Uterus (tissue), 4 donors: ENCODE measurements around the gene SAC3D1. TPM values are rescaled to one million over a fixed set of nuclear protein-coding genes. Genes with fewer than 3 reads are reported as not detected.
A peak's percentile ranks its signal among the peaks of the same experiment; 100 is the strongest.

ENCODE experiments used
- DNase-seq, 2 donors: peaks; one replicate each; pipeline ENCODE4 v3.0.0-alpha.2; 2019 to 2020
- H3K27ac ChIP-seq, 2 donors: fragments of 200-600 bp; sonication (generic); 1 replicate in 1 of 2; 2 replicates in 1 of 2; pipeline ENCODE4 v1.5.1; 2016 to 2018
- H3K27me3 ChIP-seq, 2 donors: fragments of 200-600 bp; sonication (generic); one replicate each; pipeline ENCODE4 v1.5.1; 2018 to 2019; ENCODE audit warnings: control low read depth in 1 of 2
- H3K36me3 ChIP-seq, 2 donors: fragments of 200-600 bp; sonication (generic); one replicate each; pipeline ENCODE4 v1.5.1; 2019; ENCODE audit warnings: control low read depth in 1 of 2
- H3K4me1 ChIP-seq, 2 donors: fragments of 200-600 bp; sonication (generic); one replicate each; pipeline ENCODE4 v1.5.1; 2018 to 2019; ENCODE audit warnings: control low read depth in 1 of 2
- H3K4me3 ChIP-seq, 2 donors: fragments of 200-600 bp; sonication (generic); 1 replicate in 1 of 2; 2 replicates in 1 of 2; pipeline ENCODE4 v1.5.1; 2018 to 2019; ENCODE audit warnings: mild to moderate bottlenecking in 1 of 2
- H3K9me3 ChIP-seq, 2 donors: fragments of 200-600 bp; sonication (generic); one replicate each; pipeline ENCODE4 v1.5.1; 2019; ENCODE audit warnings: control low read depth in 1 of 2
- CTCF ChIP-seq, 4 experiments: fragments of 200-600 bp in 2 of 4; fragments of 450-650 bp in 2 of 4; sonication (generic) in 2 of 4; IDR thresholded peaks; one replicate each; pipeline ENCODE4 v1.5.1; 2016 to 2019; ENCODE audit warnings: antibody characterized with exemption in 4 of 4, mild to moderate bottlenecking in 2 of 4, moderate library complexity in 1 of 4
- POLR2A ChIP-seq, 2 donors: fragments of 450-650 bp; IDR thresholded peaks; one replicate each; pipeline ENCODE4 v1.6.1; 2016; ENCODE audit warnings: antibody characterized with exemption in 2 of 2, mild to moderate bottlenecking in 1 of 2, moderate library complexity in 1 of 2
- intact Hi-C: fragments of 100-400 bp; cut with DNase I; formaldehyde crosslinking; loops from one replicate; pipeline ENCODE4 v1.15.1; 2023; ENCODE audit warnings: low total_unique reads
- total RNA-seq, 4 donors: library from RNA; depleted of rRNA in 3 of 4; stranded (reverse); fragments of >200 nt in 3 of 4; gene quantifications; one replicate each; pipeline versions ENCODE4 v1.1.0 to v1.2.4, GENCODE V29; 2014 to 2023
- donor health status: DM: yes; HTN: yes; CAD: no.

SAC3D1 gene
- total RNA-seq, 4 donors from 2014 or later, result 1.5 to 22.3 (median 7.9) TPM

- intact Hi-C loops, result no loop called here
- Histone ChIP-seq H3K9me3 (no peaks in the 10 kb centered on the region), H3K4me3 (no peak overlapping the region), H3K4me1 (no peaks in the 10 kb centered on the region), H3K36me3 (no peaks in the 10 kb centered on the region), H3K27ac (no peak overlapping the region), H3K27me3 (no peaks in the 10 kb centered on the region)
- no peak for TF ChIP-seq POLR2A (IDR thresholded peaks at IDR 0.05)
- TF ChIP-seq CTCF (IDR thresholded peaks at IDR 0.05), result no peak
- DNase-seq, result no peak
Observed at GRCh38 chr11:65045728-65046127, 4.7 kb downstream of the SAC3D1 start.

GRCh38 chr11:65047581-65048422 is 6.8 kb downstream of the SAC3D1 start:
- peak; percentile 42 to 45 for DNase-seq
- TF ChIP-seq CTCF (IDR thresholded peaks at IDR 0.05) (no peak), POLR2A (IDR thresholded peaks at IDR 0.05) (no peak)
- no peaks in the 10 kb centered on the region for H3K36me3 ChIP-seq
- H3K27me3 ChIP-seq, result no peaks in the 10 kb centered on the region
- intact Hi-C loops, result no loop called here
- H3K27ac ChIP-seq, result peak overlapping the region; percentile 48 to 81
- no peaks in the 10 kb centered on the region for H3K4me1 ChIP-seq
- peak overlapping the region; percentile 38 to 48 for H3K4me3 ChIP-seq
- no peaks in the 10 kb centered on the region for H3K9me3 ChIP-seq

- Histone ChIP-seq H3K27me3 (no peaks in the 10 kb centered on the region), H3K36me3 (no peaks in the 10 kb centered on the region), H3K27ac (no peak overlapping the region), H3K4me1 (no peaks in the 10 kb centered on the region), H3K4me3 (no peak overlapping the region), H3K9me3 (no peaks in the 10 kb centered on the region)
- DNase-seq, result no peak
- TF ChIP-seq CTCF (IDR thresholded peaks at IDR 0.05) (no peak), POLR2A (IDR thresholded peaks at IDR 0.05) (no peak)
- intact Hi-C loops, result no loop called here
Observed at GRCh38 chr11:65051398-65051858, 10.4 kb downstream of the SAC3D1 start.

GRCh38 chr11:65053827-65054508 is 13.0 kb downstream of the SAC3D1 start:
- DNase-seq, result no peak
- H3K27me3 ChIP-seq, result no peaks in the 10 kb centered on the region
- no peaks in the 10 kb centered on the region for H3K36me3 ChIP-seq
- H3K4me3 ChIP-seq, result no peak overlapping the region
- H3K4me1 ChIP-seq, result no peaks in the 10 kb centered on the region
- no peak overlapping the region for H3K27ac ChIP-seq
- intact Hi-C loops, result no loop called here
- TF ChIP-seq POLR2A (IDR thresholded peaks at IDR 0.05) (no peak), CTCF (IDR thresholded peaks at IDR 0.05) (no peak)
- H3K9me3 ChIP-seq, result no peaks in the 10 kb centered on the region

GRCh38 chr11:65055538-65055937 is 14.5 kb downstream of the SAC3D1 start:
- TF ChIP-seq CTCF (IDR thresholded peaks at IDR 0.05), result no peak
- no peak for TF ChIP-seq POLR2A (IDR thresholded peaks at IDR 0.05)
- Histone ChIP-seq H3K4me1 (no peaks in the 10 kb centered on the region), H3K27ac (no peak overlapping the region), H3K9me3 (no peaks in the 10 kb centered on the region), H3K27me3 (no peaks in the 10 kb centered on the region), H3K4me3 (no peak overlapping the region), H3K36me3 (no peaks in the 10 kb centered on the region)
- DNase-seq, result no peak
- intact Hi-C loops, result no loop called here
